HCT116 (cell line): Measurements from ENCODE around the gene NXN. TPM values are rescaled to one million over a fixed set of nuclear protein-coding genes. Genes with fewer than 3 reads are reported as not detected.

Source experiments
- ATAC-seq: fragments of 200-7000 bp; cut with Tn5 transposase; 2 replicates; pipeline ENCODE4 v1.9.1; 2020; ENCODE audit warnings: mild to moderate bottlenecking, moderate library complexity
- BruUV-seq: library from RNA; stranded (reverse); fragments of 400-500 nt; replicated peaks from 2 replicates; lab custom pipeline; 2021; lab: Mats Ljungman, UMichigan
- CTCF ChIA-PET: fragments of 300-600 bp; sonication (Branson Sonifier 250); formaldehyde crosslinking; loops from one replicate; lab custom pipeline; 2021; ENCODE audit warnings: antibody characterized with exemption; lab: Charles Lee
- POLR2A ChIA-PET: fragments of 300-600, 350-600 bp; sonication (Branson Sonifier 250); formaldehyde crosslinking; loops from one replicate; lab custom pipeline; 2021; ENCODE audit warnings: antibody characterized with exemption; lab: Charles Lee
- RAD21 ChIA-PET, 2 experiments: fragments of 300-600 bp; sonication (Branson Sonifier 250); formaldehyde crosslinking; loops; one replicate each; lab custom pipeline; 2023; ENCODE audit warnings: low total read pairs in 2 of 2; ENCODE audit not compliant: uncharacterized antibody in 2 of 2, unreplicated experiment in 2 of 2, low non-redundant PET in 1 of 2; lab: Charles Lee
- DNase-seq: peaks from one replicate; pipeline ENCODE4 v3.0.0-alpha.2; 2010; ENCODE audit warnings: low read depth, low spot score
- H2AFZ ChIP-seq: fragments of 200-600 bp; shearing (Covaris generic), sonication (generic); 2 replicates; pipeline ENCODE4 v1.6.1; 2017; ENCODE audit warnings: low read depth, mixed run types, mixed read lengths, antibody characterized with exemption, low read length; ENCODE audit not compliant: poor library complexity, severe bottlenecking
- H3K27ac ChIP-seq: 2 replicates; pipeline ENCODE4 v1.5.1; 2012; ENCODE audit warnings: low read depth, low read length
- H3K27me3 ChIP-seq: fragments of 200-600 bp; sonication (generic); 2 replicates; pipeline ENCODE4 v1.6.1; 2016; ENCODE audit warnings: mixed run types, low read length, mixed read lengths; ENCODE audit not compliant: insufficient read depth
- H3K36me3 ChIP-seq, 2 experiments: fragments of 200-500 bp in 1 of 2; fragments of 200-600 bp in 1 of 2; sonication (Bioruptor generic) in 1 of 2; sonication (generic) in 1 of 2; 2 replicates each; pipeline versions ENCODE4 v1.5.1 to v1.6.1; 2014 to 2016; ENCODE audit warnings: low read length in 2 of 2, inconsistent platforms in 1 of 2, mixed read lengths in 1 of 2, mixed run types in 1 of 2; ENCODE audit not compliant: insufficient read depth in 2 of 2, control insufficient read depth in 1 of 2
- H3K4me1 ChIP-seq, 2 experiments: fragments of 200-600 bp in 1 of 2; sonication (generic) in 1 of 2; 2 replicates each; pipeline versions ENCODE4 v1.5.1 to v1.6.1; 2012 to 2017; ENCODE audit warnings: low read length in 2 of 2, inconsistent platforms in 1 of 2, mild to moderate bottlenecking in 1 of 2, mixed read lengths in 1 of 2, mixed run types in 1 of 2, moderate library complexity in 1 of 2; ENCODE audit not compliant: insufficient read depth in 2 of 2, control insufficient read depth in 1 of 2
- H3K4me2 ChIP-seq: fragments of 200-600 bp; sonication (generic); 2 replicates; pipeline ENCODE4 v1.6.1; 2017; ENCODE audit warnings: mixed run types, low read length, mixed read lengths
- H3K4me3 ChIP-seq, 2 experiments: fragments of 200-600 bp in 1 of 2; sonication (generic) in 1 of 2; replicated peaks in 1 of 2; 2 replicates each; pipeline ENCODE4 v1.5.1; 2011 to 2016; ENCODE audit warnings: low read length in 2 of 2, control low read depth in 1 of 2, low read depth in 1 of 2, mild to moderate bottlenecking in 1 of 2, mixed read lengths in 1 of 2, mixed run types in 1 of 2
- H3K79me2 ChIP-seq: fragments of 200-600 bp; sonication (generic); 2 replicates; pipeline ENCODE4 v1.6.1; 2017; ENCODE audit warnings: mild to moderate bottlenecking, mixed run types, low read length, moderate library complexity, mixed read lengths; ENCODE audit not compliant: insufficient read depth
- H3K9ac ChIP-seq: fragments of 200-600 bp; sonication (generic); 2 replicates; pipeline ENCODE4 v1.6.1; 2016; ENCODE audit warnings: low read length, mixed read lengths
- H3K9me2 ChIP-seq: fragments of 200-600 bp; sonication (generic), shearing (Covaris generic); 2 replicates; pipeline ENCODE4 v1.6.1; 2017; ENCODE audit warnings: mixed run types, mild to moderate bottlenecking, moderate library complexity; ENCODE audit not compliant: insufficient read depth
- H3K9me3 ChIP-seq, 2 experiments: fragments of 200-500 bp in 1 of 2; fragments of 200-600 bp in 1 of 2; sonication (Bioruptor generic) in 1 of 2; sonication (generic) in 1 of 2; 2 replicates each; pipeline ENCODE4 v1.6.1; 2014 to 2017; ENCODE audit warnings: low read length in 2 of 2, mixed read lengths in 2 of 2, inconsistent platforms in 1 of 2, low read depth in 1 of 2, mild to moderate bottlenecking in 1 of 2, mixed run types in 1 of 2, moderate library complexity in 1 of 2; ENCODE audit not compliant: control insufficient read depth in 1 of 2, insufficient read depth in 1 of 2
- H4K20me1 ChIP-seq: fragments of 200-600 bp; sonication (generic), shearing (Covaris generic); 2 replicates; pipeline ENCODE4 v1.6.1; 2017; ENCODE audit warnings: mixed run types, mild to moderate bottlenecking, moderate library complexity; ENCODE audit not compliant: insufficient read depth
- ATF3 ChIP-seq: IDR thresholded peaks from 2 replicates; pipeline ENCODE4 v1.6.1; 2012
- CBX3 ChIP-seq: IDR thresholded peaks from 2 replicates; pipeline ENCODE4 v1.6.1; 2012; ENCODE audit warnings: low read depth
- EGR1 ChIP-seq: IDR thresholded peaks from 2 replicates; pipeline ENCODE4 v1.6.1; 2012; ENCODE audit warnings: low read depth
- ELF1 ChIP-seq: IDR thresholded peaks from 2 replicates; pipeline ENCODE4 v1.6.1; 2012; ENCODE audit warnings: low read depth, borderline replicate concordance
- EZH2 ChIP-seq: fragments of 200-600 bp; sonication (generic); IDR thresholded peaks from 2 replicates; pipeline ENCODE4 v1.6.1; 2017; ENCODE audit warnings: antibody characterized with exemption, mixed run types
- FOSL1 ChIP-seq: IDR thresholded peaks from 2 replicates; pipeline ENCODE4 v1.6.1; 2012; ENCODE audit warnings: low read depth
- JUND ChIP-seq: IDR thresholded peaks from 2 replicates; pipeline ENCODE4 v1.6.1; 2012
- MAX ChIP-seq: IDR thresholded peaks from 2 replicates; pipeline ENCODE4 v1.6.1; 2012
- POLR2A ChIP-seq: IDR thresholded peaks from 2 replicates; pipeline ENCODE4 v1.7.0; 2011; ENCODE audit warnings: borderline replicate concordance; ENCODE audit not compliant: insufficient read depth, insufficient read length; ENCODE audit errors: extremely low read depth
- POLR2AphosphoS5 ChIP-seq: IDR thresholded peaks from 2 replicates; pipeline ENCODE4 v1.6.1; 2011; ENCODE audit warnings: mild to moderate bottlenecking, low read depth, low read length, moderate library complexity
- RAD21 ChIP-seq: IDR thresholded peaks from 2 replicates; pipeline ENCODE4 v1.6.1; 2012; ENCODE audit warnings: low read depth, mild to moderate bottlenecking
- SIN3A ChIP-seq: IDR thresholded peaks from 2 replicates; pipeline ENCODE4 v1.6.1; 2012; ENCODE audit warnings: low read depth
- SP1 ChIP-seq: IDR thresholded peaks from 2 replicates; pipeline ENCODE4 v1.6.1; 2012; ENCODE audit warnings: low read depth
- TCF7L2 ChIP-seq: IDR thresholded peaks from 2 replicates; pipeline ENCODE4 v1.7.0; 2011; ENCODE audit warnings: borderline replicate concordance, inconsistent platforms; ENCODE audit not compliant: insufficient read depth, insufficient read length; ENCODE audit errors: extremely low read depth
- YY1 ChIP-seq: IDR thresholded peaks from 2 replicates; pipeline ENCODE4 v1.6.1; 2011; ENCODE audit warnings: low read length, low read depth, moderate library complexity, mild to moderate bottlenecking; ENCODE audit not compliant: insufficient replicate concordance; ENCODE audit errors: extremely low read depth
- ZBTB33 ChIP-seq: IDR thresholded peaks from 2 replicates; pipeline ENCODE4 v1.6.1; 2011; ENCODE audit warnings: mild to moderate bottlenecking, low read length, moderate library complexity; ENCODE audit not compliant: insufficient replicate concordance; ENCODE audit errors: extremely low read depth
- ZFX ChIP-seq: fragments of 450-650 bp; IDR thresholded peaks from 2 replicates; pipeline ENCODE4 v1.6.1; 2017
- ZNF274 ChIP-seq: fragments of 200-500 bp; sonication (Bioruptor generic); IDR thresholded peaks from 2 replicates; pipeline ENCODE4 v1.6.1; 2014; ENCODE audit warnings: mild to moderate bottlenecking, low read depth, low read length, inconsistent platforms
- intact Hi-C: fragments of 100-400 bp; cut with micrococcal nuclease; formaldehyde crosslinking; loops from 2 replicates; pipeline ENCODE4 v1.10.0; 2022
- total RNA-seq: library from RNA; stranded (reverse); gene quantifications from one replicate; pipeline ENCODE4 v1.2.1, GENCODE V29; 2021; ENCODE audit not compliant: unreplicated experiment
- TF ChIP-seq, protein P1 (sequence below): IDR thresholded peaks from 2 replicates; pipeline ENCODE4 v1.6.1; 2012; ENCODE audit warnings: low read depth
- TF ChIP-seq, protein P2 (sequence below), 3 experiments: fragments of 200-600 bp in 1 of 3; sonication (generic) in 1 of 3; IDR thresholded peaks in 2 of 3; conservative IDR thresholded peaks in 1 of 3; 2 replicates each; pipeline ENCODE4 v1.5.1; 2012 to 2017; ENCODE audit warnings: low read depth in 2 of 3, low read length in 2 of 3, antibody characterized with exemption in 1 of 3, borderline replicate concordance in 1 of 3, control low read depth in 1 of 3, mild to moderate bottlenecking in 1 of 3, mixed read lengths in 1 of 3, mixed run types in 1 of 3, moderate library complexity in 1 of 3; ENCODE audit not compliant: insufficient read depth in 1 of 3

Gene NXN
- total RNA-seq, 1 experiment from 2014 or later, result 83.7 TPM

DNA sequence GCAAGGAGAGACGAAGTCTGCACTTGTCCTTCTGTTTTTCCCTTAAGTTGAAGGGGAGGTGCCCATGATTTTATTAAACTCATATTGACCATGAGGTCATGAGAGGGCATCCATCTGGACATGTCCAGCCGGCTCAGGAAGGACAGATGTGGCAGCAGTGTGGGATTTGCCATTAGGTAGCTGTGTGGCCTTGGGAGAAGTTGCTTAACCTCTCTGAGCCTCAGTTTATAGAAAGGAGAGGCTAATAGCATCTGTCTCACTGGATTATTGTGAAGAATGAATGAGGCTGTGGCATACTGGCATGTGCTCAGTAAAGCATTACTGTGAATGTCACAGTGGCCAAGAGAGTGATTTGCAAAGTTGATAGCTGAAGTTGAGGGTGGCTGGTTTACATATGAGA, 18.5 kb upstream of the NXN start:
- H3K27ac ChIP-seq, result no peak overlapping the region
- no TSS peak for BruUV-seq
- H3K9me2 ChIP-seq, result no peaks in the 10 kb centered on the region
- H3K79me2 ChIP-seq, result peaks cover 34% of the 10 kb centered on the region
- intact Hi-C loops, result loop anchor here (5.0 kb wide), 2 partner anchors 586 to 856 kb away; a partner anchor contains a TSS
- peak overlapping the region; percentile 99 to 100 for H3K4me3 ChIP-seq
- no peak for ATAC-seq
- H3K9ac ChIP-seq, result peak overlapping the region; percentile 99
- peak overlapping the region; percentile 79 for H3K4me2 ChIP-seq
- no peak for TF ChIP-seq MAX
- TF ChIP-seq ATF3, result no peak
- no peak for TF ChIP-seq POLR2A
- TF ChIP-seq, protein P1, sequence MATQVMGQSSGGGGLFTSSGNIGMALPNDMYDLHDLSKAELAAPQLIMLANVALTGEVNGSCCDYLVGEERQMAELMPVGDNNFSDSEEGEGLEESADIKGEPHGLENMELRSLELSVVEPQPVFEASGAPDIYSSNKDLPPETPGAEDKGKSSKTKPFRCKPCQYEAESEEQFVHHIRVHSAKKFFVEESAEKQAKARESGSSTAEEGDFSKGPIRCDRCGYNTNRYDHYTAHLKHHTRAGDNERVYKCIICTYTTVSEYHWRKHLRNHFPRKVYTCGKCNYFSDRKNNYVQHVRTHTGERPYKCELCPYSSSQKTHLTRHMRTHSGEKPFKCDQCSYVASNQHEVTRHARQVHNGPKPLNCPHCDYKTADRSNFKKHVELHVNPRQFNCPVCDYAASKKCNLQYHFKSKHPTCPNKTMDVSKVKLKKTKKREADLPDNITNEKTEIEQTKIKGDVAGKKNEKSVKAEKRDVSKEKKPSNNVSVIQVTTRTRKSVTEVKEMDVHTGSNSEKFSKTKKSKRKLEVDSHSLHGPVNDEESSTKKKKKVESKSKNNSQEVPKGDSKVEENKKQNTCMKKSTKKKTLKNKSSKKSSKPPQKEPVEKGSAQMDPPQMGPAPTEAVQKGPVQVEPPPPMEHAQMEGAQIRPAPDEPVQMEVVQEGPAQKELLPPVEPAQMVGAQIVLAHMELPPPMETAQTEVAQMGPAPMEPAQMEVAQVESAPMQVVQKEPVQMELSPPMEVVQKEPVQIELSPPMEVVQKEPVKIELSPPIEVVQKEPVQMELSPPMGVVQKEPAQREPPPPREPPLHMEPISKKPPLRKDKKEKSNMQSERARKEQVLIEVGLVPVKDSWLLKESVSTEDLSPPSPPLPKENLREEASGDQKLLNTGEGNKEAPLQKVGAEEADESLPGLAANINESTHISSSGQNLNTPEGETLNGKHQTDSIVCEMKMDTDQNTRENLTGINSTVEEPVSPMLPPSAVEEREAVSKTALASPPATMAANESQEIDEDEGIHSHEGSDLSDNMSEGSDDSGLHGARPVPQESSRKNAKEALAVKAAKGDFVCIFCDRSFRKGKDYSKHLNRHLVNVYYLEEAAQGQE, result no peak
- TF ChIP-seq EGR1, result no peak
- no peak for TF ChIP-seq FOSL1
- TF ChIP-seq, protein P2, sequence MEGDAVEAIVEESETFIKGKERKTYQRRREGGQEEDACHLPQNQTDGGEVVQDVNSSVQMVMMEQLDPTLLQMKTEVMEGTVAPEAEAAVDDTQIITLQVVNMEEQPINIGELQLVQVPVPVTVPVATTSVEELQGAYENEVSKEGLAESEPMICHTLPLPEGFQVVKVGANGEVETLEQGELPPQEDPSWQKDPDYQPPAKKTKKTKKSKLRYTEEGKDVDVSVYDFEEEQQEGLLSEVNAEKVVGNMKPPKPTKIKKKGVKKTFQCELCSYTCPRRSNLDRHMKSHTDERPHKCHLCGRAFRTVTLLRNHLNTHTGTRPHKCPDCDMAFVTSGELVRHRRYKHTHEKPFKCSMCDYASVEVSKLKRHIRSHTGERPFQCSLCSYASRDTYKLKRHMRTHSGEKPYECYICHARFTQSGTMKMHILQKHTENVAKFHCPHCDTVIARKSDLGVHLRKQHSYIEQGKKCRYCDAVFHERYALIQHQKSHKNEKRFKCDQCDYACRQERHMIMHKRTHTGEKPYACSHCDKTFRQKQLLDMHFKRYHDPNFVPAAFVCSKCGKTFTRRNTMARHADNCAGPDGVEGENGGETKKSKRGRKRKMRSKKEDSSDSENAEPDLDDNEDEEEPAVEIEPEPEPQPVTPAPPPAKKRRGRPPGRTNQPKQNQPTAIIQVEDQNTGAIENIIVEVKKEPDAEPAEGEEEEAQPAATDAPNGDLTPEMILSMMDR (IDR thresholded peaks at IDR 0.05 in 2 of 3, conservative IDR thresholded peaks at IDR 0.05 in 1 of 3; ENCODE audit: borderline replicate concordance in 1 of 3, insufficient read depth in 1 of 3, low read depth in 2 of 3, low read length in 2 of 3), result no peak
- no peak for TF ChIP-seq ZBTB33
- no peak for TF ChIP-seq POLR2AphosphoS5
- TF ChIP-seq YY1, result no peak
- TF ChIP-seq EZH2, result no peak
- no peak for TF ChIP-seq SP1
- TF ChIP-seq ZFX, result no peak
- no peak for TF ChIP-seq JUND
- no peak for TF ChIP-seq ELF1
- TF ChIP-seq TCF7L2, result no peak
- TF ChIP-seq RAD21, result no peak
- TF ChIP-seq CBX3, result no peak
- TF ChIP-seq SIN3A, result no peak
- no peak for TF ChIP-seq ZNF274
- peaks cover 21 to 29% of the 10 kb centered on the region in 2 experiments for H3K36me3 ChIP-seq
- H2AFZ ChIP-seq, result no peak overlapping the region
- H4K20me1 ChIP-seq, result peaks cover 4% of the 10 kb centered on the region; the same call in 1 of the 2 replicates
- no peak for DNase-seq
- peaks cover 0 to 7% of the 10 kb centered on the region in 2 experiments; a peak in 1 of 4 replicates for H3K9me3 ChIP-seq
- H3K27me3 ChIP-seq, result no peaks in the 10 kb centered on the region
- RAD21 ChIA-PET, result no interaction called here
- H3K4me1 ChIP-seq, result peaks cover 8 to 19% of the 10 kb centered on the region in 2 experiments; a peak in 3 of 4 replicates
- POLR2A ChIA-PET, result no interaction called here
- CTCF ChIA-PET, result interaction anchor here (2.4 to 2.9 kb wide), 2 partner anchors 17 to 58 kb away, joined by 14 to 29 read pairs; partner anchors contain the start of gene NXN
